VCaP (cell line): ENCODE results near the gene CASQ2.

ENCODE experiments used
- H3K27ac ChIP-seq: fragments of 450-650 bp; 2 replicates; pipeline ENCODE4 v1.5.1; 2017
- CTCF ChIP-seq: fragments of 450-650 bp; conservative IDR thresholded peaks from 2 replicates; pipeline ENCODE4 v1.5.1; 2017; ENCODE audit warnings: mild to moderate bottlenecking, moderate library complexity

CASQ2 gene

GRCh38 chr1:115660151-115660550, 108.4 kb downstream of the CASQ2 start:
- H3K27ac ChIP-seq: no peak overlapping the region
- no peak for TF ChIP-seq CTCF

- H3K27ac ChIP-seq: no peak overlapping the region
- no peak for TF ChIP-seq CTCF
These were observed 109.9 kb downstream of the CASQ2 start for GRCh38 chr1:115658646-115659045.

DNA sequence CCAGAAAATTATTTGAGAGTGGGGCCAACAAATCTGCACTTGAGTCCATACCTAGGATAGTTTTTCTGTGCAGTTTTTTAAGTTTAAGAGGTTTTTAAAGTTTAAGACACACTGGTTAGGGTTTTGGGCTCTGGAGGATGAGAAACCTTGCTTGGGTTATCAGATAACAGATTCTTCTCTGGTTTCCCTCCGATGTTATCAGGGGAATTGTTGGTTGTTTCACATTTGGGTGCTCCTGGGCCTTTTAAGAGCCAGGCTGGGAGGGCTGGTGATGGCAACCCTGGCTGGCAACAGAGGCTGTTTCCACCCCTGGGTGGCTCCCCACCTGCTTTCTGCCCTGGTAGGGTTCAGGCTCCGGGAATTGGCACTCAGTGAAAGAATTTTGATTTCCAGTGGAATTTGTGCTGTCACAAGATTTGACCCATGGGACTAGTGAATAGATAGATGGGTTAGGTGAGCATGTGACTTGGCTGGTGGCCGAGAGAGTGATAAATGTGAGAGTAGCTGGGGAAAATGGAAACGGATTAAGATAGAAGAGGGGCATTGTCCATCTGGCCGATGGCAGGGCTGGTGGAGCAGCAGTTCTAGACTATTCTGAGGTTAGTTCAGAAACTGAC, 111.9 kb downstream of the CASQ2 start:
- no peak overlapping the region for H3K27ac ChIP-seq
- no peak for TF ChIP-seq CTCF

GRCh38 chr1:115655916-115656315, 112.6 kb downstream of the CASQ2 start:
- peak overlapping the region; percentile 35 for H3K27ac ChIP-seq

GRCh38 chr1:115655306-115655663, 113.2 kb downstream of the CASQ2 start:
- peak overlapping the region; percentile 35 for H3K27ac ChIP-seq

More at GRCh38 chr1:115655916-115656315, 112.6 kb downstream of the CASQ2 start:
- no peak for TF ChIP-seq CTCF

DNA sequence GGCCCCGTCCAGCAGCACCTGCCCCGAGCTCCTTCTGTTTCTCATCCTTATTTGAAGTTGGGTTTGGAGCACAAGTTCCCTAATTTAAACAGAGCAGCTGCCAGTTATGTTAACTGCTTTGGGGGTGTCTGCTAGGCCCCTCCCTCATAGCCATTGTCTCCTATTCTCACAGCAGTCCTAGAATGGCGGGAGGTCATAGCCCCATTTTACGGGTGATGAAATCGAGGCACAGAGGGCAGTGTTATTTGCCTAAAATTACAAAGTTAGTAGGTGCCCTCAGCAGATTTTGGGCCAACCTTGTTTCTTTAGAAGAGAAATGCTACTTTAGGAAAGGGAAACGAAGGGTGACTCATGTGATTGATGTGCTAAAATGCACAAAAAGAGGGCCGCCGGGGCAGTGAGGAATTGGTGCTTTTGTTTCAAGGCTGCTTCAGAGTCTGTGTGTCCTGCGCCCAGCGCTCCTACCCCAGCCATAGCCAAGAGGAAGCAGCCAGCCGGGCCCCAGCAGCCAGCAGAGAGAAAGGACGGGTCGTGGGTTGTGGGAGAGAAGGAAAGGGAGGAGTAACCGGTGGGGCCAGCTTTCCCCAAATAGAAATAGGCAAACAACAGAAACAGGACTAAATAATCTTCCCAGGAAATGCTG, 113.7 kb downstream of the CASQ2 start:
- peak overlapping the region; percentile 35 for H3K27ac ChIP-seq
- no peak for TF ChIP-seq CTCF

More at GRCh38 chr1:115655306-115655663, 113.2 kb downstream of the CASQ2 start:
- no peak for TF ChIP-seq CTCF

DNA sequence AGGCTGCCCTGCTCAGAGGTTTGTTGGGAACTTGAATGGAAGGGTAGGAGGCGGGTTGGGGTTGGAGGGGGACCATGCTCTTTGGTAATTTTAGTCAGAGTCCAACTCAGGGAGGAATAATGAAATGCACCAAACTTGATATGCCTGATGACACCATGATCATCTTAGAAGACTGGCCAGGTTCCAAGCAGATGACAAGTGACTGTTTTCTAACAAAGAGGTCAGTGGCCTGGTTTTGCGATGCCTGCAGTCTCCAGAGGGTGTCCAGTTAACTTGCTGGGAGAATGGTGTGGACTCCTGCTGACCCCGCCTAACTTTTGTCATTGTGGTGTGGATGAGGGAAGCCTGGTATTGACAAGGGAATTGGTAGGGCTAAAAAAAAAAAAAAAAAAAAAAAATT, 114.4 kb downstream of the CASQ2 start:
- TF ChIP-seq CTCF: no peak
- peak overlapping the region; percentile 35; the same call in 1 of the 2 replicates for H3K27ac ChIP-seq
